IMR-90 (cell line): ENCODE data around the gene KCNF1.

Experiments used
- CTCF ChIP-seq: conservative IDR thresholded peaks from 2 replicates; pipeline ENCODE4 v1.5.1; 2012; ENCODE audit warnings: mild to moderate bottlenecking, low read depth, low read length, improper control_type of control experiment
- POLR2A ChIP-seq: IDR thresholded peaks from 2 replicates; pipeline ENCODE4 v1.6.1; 2012; ENCODE audit warnings: mild to moderate bottlenecking, low read depth, low read length
- RCOR1 ChIP-seq: IDR thresholded peaks from 2 replicates; pipeline ENCODE4 v1.6.1; 2012; ENCODE audit warnings: mild to moderate bottlenecking, low read length, improper control_type of control experiment; ENCODE audit not compliant: insufficient replicate concordance
- TF ChIP-seq, protein P1 (sequence below): fragments of 150-350 bp; IDR thresholded peaks from 2 replicates; pipeline ENCODE4 v1.6.1; 2017; ENCODE audit warnings: mild to moderate bottlenecking, antibody characterized with exemption, low read length, low read depth

GRCh38 chr2:10883066-10883465 lies 28.7 kb upstream of the KCNF1 start:
- TF ChIP-seq CTCF, result no peak
- TF ChIP-seq, protein P1, sequence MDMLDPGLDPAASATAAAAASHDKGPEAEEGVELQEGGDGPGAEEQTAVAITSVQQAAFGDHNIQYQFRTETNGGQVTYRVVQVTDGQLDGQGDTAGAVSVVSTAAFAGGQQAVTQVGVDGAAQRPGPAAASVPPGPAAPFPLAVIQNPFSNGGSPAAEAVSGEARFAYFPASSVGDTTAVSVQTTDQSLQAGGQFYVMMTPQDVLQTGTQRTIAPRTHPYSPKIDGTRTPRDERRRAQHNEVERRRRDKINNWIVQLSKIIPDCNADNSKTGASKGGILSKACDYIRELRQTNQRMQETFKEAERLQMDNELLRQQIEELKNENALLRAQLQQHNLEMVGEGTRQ, result no peak
- TF ChIP-seq POLR2A, result no peak
- TF ChIP-seq RCOR1, result no peak
